OCI-LY7 (cell line): ENCODE measurements around the gene KCNQ4. TPM values are rescaled to one million over a fixed set of nuclear protein-coding genes. Genes with fewer than 3 reads are reported as not detected.

Experiments
- BruUV-seq: library from RNA; stranded (reverse); fragments of 400-500 nt; replicated peaks from 2 replicates; lab custom pipeline; 2021; lab: Mats Ljungman, UMichigan
- CTCF ChIA-PET: fragments of 300-600 bp; sonication (Branson Sonifier 250); formaldehyde crosslinking; loops from one replicate; lab custom pipeline; 2022; ENCODE audit warnings: antibody characterized with exemption; ENCODE audit not compliant: unreplicated experiment; lab: Charles Lee
- POLR2A ChIA-PET: fragments of 300-600 bp; sonication (Branson Sonifier 250); formaldehyde crosslinking; loops from one replicate; lab custom pipeline; 2022; ENCODE audit warnings: antibody characterized with exemption; lab: Charles Lee
- DNase-seq: peaks from one replicate; pipeline ENCODE4 v3.0.0-alpha.2; 2015; ENCODE audit warnings: low spot score
- H2AFZ ChIP-seq: fragments of 200-600 bp; sonication (generic), shearing (Covaris generic); 2 replicates; pipeline ENCODE4 v1.6.1; 2014; ENCODE audit warnings: mild to moderate bottlenecking, antibody characterized with exemption, low read length, moderate library complexity
- H3K27ac ChIP-seq: fragments of 200-600 bp; sonication (generic); 2 replicates; pipeline ENCODE4 v1.5.1; 2014; ENCODE audit warnings: mixed run types, low read depth, mild to moderate bottlenecking, moderate library complexity, low read length, inconsistent platforms; ENCODE audit not compliant: poor library complexity, severe bottlenecking
- H3K36me3 ChIP-seq: fragments of 200-600 bp; sonication (generic); 2 replicates; pipeline ENCODE4 v1.6.1; 2014; ENCODE audit warnings: mild to moderate bottlenecking, antibody characterized with exemption, low read length, moderate library complexity, mixed read lengths; ENCODE audit not compliant: insufficient read depth
- H3K4me1 ChIP-seq: fragments of 200-600 bp; sonication (generic); 2 replicates; pipeline ENCODE4 v1.5.1; 2014; ENCODE audit warnings: mild to moderate bottlenecking, low read length; ENCODE audit not compliant: insufficient read depth, poor library complexity, severe bottlenecking
- H3K4me2 ChIP-seq: fragments of 200-600 bp; sonication (generic); 2 replicates; pipeline ENCODE4 v1.6.1; 2014; ENCODE audit warnings: mild to moderate bottlenecking, low read length
- H3K4me3 ChIP-seq: fragments of 200-600 bp; sonication (generic); 2 replicates; pipeline ENCODE4 v1.5.1; 2014; ENCODE audit warnings: mild to moderate bottlenecking, low read depth, low read length; ENCODE audit not compliant: poor library complexity, severe bottlenecking
- H3K79me2 ChIP-seq: fragments of 200-600 bp; sonication (generic); 2 replicates; pipeline ENCODE4 v1.6.1; 2016; ENCODE audit warnings: low read depth, mild to moderate bottlenecking, low read length, moderate library complexity, mixed read lengths; ENCODE audit not compliant: insufficient read depth
- H3K9me2 ChIP-seq: fragments of 200-600 bp; sonication (generic); 2 replicates; pipeline ENCODE4 v1.6.1; 2016; ENCODE audit warnings: mild to moderate bottlenecking, low read length, mixed read lengths; ENCODE audit not compliant: insufficient read depth
- H3K9me3 ChIP-seq: fragments of 200-600 bp; sonication (generic); 2 replicates; pipeline ENCODE4 v1.6.1; 2014; ENCODE audit warnings: mild to moderate bottlenecking, mixed run types, low read length, mixed read lengths
- H4K20me1 ChIP-seq: fragments of 200-600 bp; sonication (generic); 2 replicates; pipeline ENCODE4 v1.6.1; 2014; ENCODE audit warnings: mild to moderate bottlenecking, antibody characterized with exemption, low read length, moderate library complexity, mixed read lengths; ENCODE audit not compliant: insufficient read depth
- CTCF ChIP-seq: fragments of 200-600 bp; sonication (generic); conservative IDR thresholded peaks from 2 replicates; pipeline ENCODE4 v1.5.1; 2014; ENCODE audit warnings: mild to moderate bottlenecking, antibody characterized with exemption, low read length, moderate library complexity, mixed read lengths
- EZH2phosphoT487 ChIP-seq: fragments of 200-600 bp; sonication (generic); IDR thresholded peaks from 2 replicates; pipeline ENCODE4 v1.6.1; 2018; ENCODE audit warnings: low read depth, borderline replicate concordance, mild to moderate bottlenecking, mixed run types, antibody characterized with exemption, low read length, moderate library complexity, mixed read lengths
- intact Hi-C: fragments of 100-400 bp; cut with micrococcal nuclease; formaldehyde crosslinking; loops from one replicate; pipeline ENCODE4 v1.10.0; 2022; ENCODE audit not compliant: unreplicated experiment
- total RNA-seq, 2 experiments: library from RNA; depleted of rRNA in 1 of 2; stranded (reverse); fragments of >200 nt in 1 of 2; shearing (Covaris generic) in 1 of 2; gene quantifications; 2 replicates each; pipeline ENCODE4 v1.2.3, GENCODE V29; 2014 to 2022

Gene KCNQ4
- total RNA-seq, 2 experiments from 2014 or later = 0.16 to 0.49 TPM

DNA sequence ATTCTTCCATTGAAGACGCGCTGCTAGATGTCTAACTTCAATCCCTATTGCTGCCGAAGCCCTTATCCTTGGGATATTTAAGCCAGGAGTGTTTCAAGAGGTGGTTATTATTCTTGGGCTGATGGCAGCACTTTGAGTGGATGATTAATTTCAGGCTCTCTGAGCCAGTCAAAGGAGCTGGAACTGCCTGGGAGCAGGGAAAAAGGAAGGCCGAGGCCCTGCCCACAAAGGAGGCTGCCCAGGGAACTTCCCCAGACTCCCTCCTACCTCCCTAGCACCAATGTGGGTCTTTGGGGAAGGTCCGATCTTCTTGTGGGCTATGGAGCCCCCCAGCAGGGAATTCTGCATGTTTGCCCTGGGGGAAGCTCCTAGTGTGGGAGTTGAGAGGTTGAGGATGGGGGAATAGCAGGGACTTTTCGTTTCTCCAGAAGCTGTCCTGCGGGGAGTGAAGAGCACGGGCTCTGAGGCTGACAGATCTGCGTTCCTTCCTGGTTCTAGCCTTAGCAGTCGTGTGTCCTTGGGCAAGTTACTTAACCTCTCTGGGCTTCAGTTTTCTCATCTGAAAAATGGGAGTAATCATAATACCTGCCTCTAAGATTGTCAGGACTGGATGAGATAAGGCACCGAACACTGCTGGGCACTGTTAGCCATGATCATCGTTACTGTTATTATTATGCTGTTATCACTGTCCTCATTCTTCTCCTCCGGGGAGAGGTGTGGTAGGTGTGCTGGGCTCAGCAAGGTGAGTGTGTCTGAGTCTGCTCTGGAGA lies 6.3 kb downstream of the KCNQ4 start:
- Histone ChIP-seq H3K36me3 (no peaks in the 10 kb centered on the region), H3K9me2 (no peaks in the 10 kb centered on the region), H3K79me2 (no peaks in the 10 kb centered on the region), H3K9me3 (no peaks in the 10 kb centered on the region), H3K4me3 (no peak overlapping the region), H3K4me2 (no peak overlapping the region), H4K20me1 (no peaks in the 10 kb centered on the region), H3K4me1 (peaks cover under 1% of the 10 kb centered on the region), H3K27ac (no peak overlapping the region), H2AFZ (no peak overlapping the region)
- intact Hi-C loops = no loop called here
- no peak for DNase-seq
- BruUV-seq = no TSS peak
- ChIA-PET CTCF (interaction anchor here (1.4 kb wide), 1 partner anchor 15 kb away, joined by 4 read pairs; no protein-coding TSS in a partner anchor), POLR2A (interaction anchor here (0.7 kb wide), 1 partner anchor 13 kb away, joined by 3 read pairs; no protein-coding TSS in a partner anchor)
- TF ChIP-seq EZH2phosphoT487 (no peak), CTCF (no peak)

- Histone ChIP-seq H3K9me3 (no peaks in the 10 kb centered on the region), H3K27ac (no peak overlapping the region), H3K79me2 (no peaks in the 10 kb centered on the region), H2AFZ (no peak overlapping the region), H3K4me2 (no peak overlapping the region), H3K36me3 (no peaks in the 10 kb centered on the region), H3K4me1 (peaks cover 16% of the 10 kb centered on the region), H3K4me3 (no peak overlapping the region), H4K20me1 (no peaks in the 10 kb centered on the region), H3K9me2 (no peaks in the 10 kb centered on the region)
- intact Hi-C loops = no loop called here
- no peak for DNase-seq
- TF ChIP-seq CTCF = no peak
- no peak for TF ChIP-seq EZH2phosphoT487
- BruUV-seq = no TSS peak
- CTCF ChIA-PET = no interaction called here
- POLR2A ChIA-PET = no interaction called here
Measured at GRCh38 chr1:40792036-40792435, 8.4 kb downstream of the KCNQ4 start.

- Histone ChIP-seq H3K79me2 (no peaks in the 10 kb centered on the region), H3K4me1 (peaks cover 26% of the 10 kb centered on the region), H3K9me2 (no peaks in the 10 kb centered on the region), H3K9me3 (no peaks in the 10 kb centered on the region), H2AFZ (no peak overlapping the region), H4K20me1 (no peaks in the 10 kb centered on the region), H3K4me3 (no peak overlapping the region), H3K4me2 (no peak overlapping the region), H3K36me3 (no peaks in the 10 kb centered on the region), H3K27ac (no peak overlapping the region)
- BruUV-seq = no TSS peak
- no peak for TF ChIP-seq CTCF
- no peak for TF ChIP-seq EZH2phosphoT487
- intact Hi-C loops = no loop called here
- ChIA-PET CTCF (no interaction called here), POLR2A (interaction anchor here (1.3 kb wide), 1 partner anchor 11 kb away, joined by 3 read pairs; no protein-coding TSS in a partner anchor)
- DNase-seq = no peak
Measured at GRCh38 chr1:40793617-40794016, 10.0 kb downstream of the KCNQ4 start.
